ENCODE measurements around the gene SSR1. TPM values are rescaled to one million over a fixed set of nuclear protein-coding genes. Genes with fewer than 3 reads are reported as not detected.

Gene SSR1
- total RNA-seq, 1 donor from 2014 or later: 41.9 TPM

GRCh38 chr6:7238526-7238899 is 74.5 kb downstream of the SSR1 start:
- no peak overlapping the region for H3K4me3 ChIP-seq (ENCODE audit: low read depth, low read length)
- no peak for DNase-seq (ENCODE audit: low read depth)
- no peak for TF ChIP-seq CTCF (conservative IDR thresholded peaks at IDR 0.05; ENCODE audit: low read depth, low read length)

- no peak overlapping the region for H3K4me3 ChIP-seq (ENCODE audit: low read depth, low read length)
- no peak for DNase-seq (ENCODE audit: low read depth)
- TF ChIP-seq CTCF (conservative IDR thresholded peaks at IDR 0.05; ENCODE audit: low read depth, low read length): no peak
These were observed 75.3 kb downstream of the SSR1 start for GRCh38 chr6:7237653-7238188.

- no peak for DNase-seq (ENCODE audit: low read depth)
- no peak for TF ChIP-seq CTCF (conservative IDR thresholded peaks at IDR 0.05; ENCODE audit: low read depth, low read length)
- no peak overlapping the region for H3K4me3 ChIP-seq (ENCODE audit: low read depth, low read length)
These were observed 76.4 kb downstream of the SSR1 start for GRCh38 chr6:7236306-7237209.

- H3K4me3 ChIP-seq (ENCODE audit: low read depth, low read length): no peak overlapping the region
These were observed 77.2 kb downstream of the SSR1 start for GRCh38 chr6:7235712-7236305.

GRCh38 chr6:7234547-7234946 is 78.5 kb downstream of the SSR1 start:
- DNase-seq (ENCODE audit: low read depth): no peak
- no peak for TF ChIP-seq CTCF (conservative IDR thresholded peaks at IDR 0.05; ENCODE audit: low read depth, low read length)
- no peak overlapping the region for H3K4me3 ChIP-seq (ENCODE audit: low read depth, low read length)

More at GRCh38 chr6:7235712-7236305, 77.2 kb downstream of the SSR1 start:
- TF ChIP-seq CTCF (conservative IDR thresholded peaks at IDR 0.05; ENCODE audit: low read depth, low read length): no peak
- no peak for DNase-seq (ENCODE audit: low read depth)

GRCh38 chr6:7232351-7232750 is 80.6 kb downstream of the SSR1 start:
- no peak overlapping the region for H3K4me3 ChIP-seq (ENCODE audit: low read depth, low read length)
- no peak for DNase-seq (ENCODE audit: low read depth)
- TF ChIP-seq CTCF (conservative IDR thresholded peaks at IDR 0.05; ENCODE audit: low read depth, low read length): no peak
